ENCODE results near the gene KCNH2.

Gene KCNH2

GRCh38 chr7:151009327-151010036 lies 31.4 kb upstream of the KCNH2 start:
- H3K4me3 ChIP-seq (ENCODE audit: low read length), result no peak overlapping the region
- H3K9ac ChIP-seq (ENCODE audit: low read length), result no peak overlapping the region
- H3K36me3 ChIP-seq (ENCODE audit: control insufficient read depth, insufficient read depth, low read length), result no peaks in the 10 kb centered on the region
- H3K27ac ChIP-seq (ENCODE audit: low read depth, low read length), result no peak overlapping the region
- peaks cover 7% of the 10 kb centered on the region for H3K27me3 ChIP-seq (ENCODE audit: control insufficient read depth, insufficient read depth, low read length)
- no peaks in the 10 kb centered on the region for H3K4me1 ChIP-seq (ENCODE audit: control insufficient read depth, insufficient read depth, low read length)

GRCh38 chr7:151008511-151009323 lies 30.6 kb upstream of the KCNH2 start:
- no peaks in the 10 kb centered on the region for H3K36me3 ChIP-seq (ENCODE audit: control insufficient read depth, insufficient read depth, low read length)
- no peaks in the 10 kb centered on the region for H3K4me1 ChIP-seq (ENCODE audit: control insufficient read depth, insufficient read depth, low read length)
- no peak overlapping the region for H3K9ac ChIP-seq (ENCODE audit: low read length)
- peaks cover 2% of the 10 kb centered on the region for H3K27me3 ChIP-seq (ENCODE audit: control insufficient read depth, insufficient read depth, low read length)
- no peak overlapping the region for H3K27ac ChIP-seq (ENCODE audit: low read depth, low read length)
- H3K4me3 ChIP-seq (ENCODE audit: low read length), result peak overlapping the region; percentile 29

- Histone ChIP-seq H3K27me3 (ENCODE audit: control insufficient read depth, insufficient read depth, low read length) (peaks cover 2% of the 10 kb centered on the region), H3K27ac (ENCODE audit: low read depth, low read length) (no peak overlapping the region), H3K4me3 (ENCODE audit: low read length) (no peak overlapping the region), H3K9ac (ENCODE audit: low read length) (no peak overlapping the region), H3K4me1 (ENCODE audit: control insufficient read depth, insufficient read depth, low read length) (no peaks in the 10 kb centered on the region), H3K36me3 (ENCODE audit: control insufficient read depth, insufficient read depth, low read length) (no peaks in the 10 kb centered on the region)
Measured at GRCh38 chr7:151008143-151008510, 30.0 kb upstream of the KCNH2 start.

GRCh38 chr7:151007469-151007898 lies 29.4 kb upstream of the KCNH2 start:
- Histone ChIP-seq H3K27me3 (ENCODE audit: control insufficient read depth, insufficient read depth, low read length) (peaks cover 2% of the 10 kb centered on the region), H3K9ac (ENCODE audit: low read length) (no peak overlapping the region), H3K4me1 (ENCODE audit: control insufficient read depth, insufficient read depth, low read length) (no peaks in the 10 kb centered on the region), H3K4me3 (ENCODE audit: low read length) (no peak overlapping the region), H3K27ac (ENCODE audit: low read depth, low read length) (no peak overlapping the region), H3K36me3 (ENCODE audit: control insufficient read depth, insufficient read depth, low read length) (no peaks in the 10 kb centered on the region)

GRCh38 chr7:151006590-151007300 lies 28.6 kb upstream of the KCNH2 start:
- H3K4me1 ChIP-seq (ENCODE audit: control insufficient read depth, insufficient read depth, low read length), result no peaks in the 10 kb centered on the region
- peaks cover 2% of the 10 kb centered on the region for H3K27me3 ChIP-seq (ENCODE audit: control insufficient read depth, insufficient read depth, low read length)
- H3K27ac ChIP-seq (ENCODE audit: low read depth, low read length), result no peak overlapping the region
- H3K9ac ChIP-seq (ENCODE audit: low read length), result no peak overlapping the region
- no peak overlapping the region for H3K4me3 ChIP-seq (ENCODE audit: low read length)
- no peaks in the 10 kb centered on the region for H3K36me3 ChIP-seq (ENCODE audit: control insufficient read depth, insufficient read depth, low read length)

- H3K4me1 ChIP-seq (ENCODE audit: control insufficient read depth, insufficient read depth, low read length), result no peaks in the 10 kb centered on the region
- H3K27me3 ChIP-seq (ENCODE audit: control insufficient read depth, insufficient read depth, low read length), result peaks cover 2% of the 10 kb centered on the region
- no peak overlapping the region for H3K4me3 ChIP-seq (ENCODE audit: low read length)
- H3K9ac ChIP-seq (ENCODE audit: low read length), result no peak overlapping the region
- H3K27ac ChIP-seq (ENCODE audit: low read depth, low read length), result no peak overlapping the region
- H3K36me3 ChIP-seq (ENCODE audit: control insufficient read depth, insufficient read depth, low read length), result no peaks in the 10 kb centered on the region
Measured at GRCh38 chr7:151005566-151005965, 27.4 kb upstream of the KCNH2 start.

- H3K9ac ChIP-seq (ENCODE audit: low read length), result no peak overlapping the region
- H3K4me3 ChIP-seq (ENCODE audit: low read length), result no peak overlapping the region
- no peaks in the 10 kb centered on the region for H3K4me1 ChIP-seq (ENCODE audit: control insufficient read depth, insufficient read depth, low read length)
- no peak overlapping the region for H3K27ac ChIP-seq (ENCODE audit: low read depth, low read length)
- H3K27me3 ChIP-seq (ENCODE audit: control insufficient read depth, insufficient read depth, low read length), result peaks cover 2% of the 10 kb centered on the region
- no peaks in the 10 kb centered on the region for H3K36me3 ChIP-seq (ENCODE audit: control insufficient read depth, insufficient read depth, low read length)
Measured at GRCh38 chr7:151003572-151003971, 25.5 kb upstream of the KCNH2 start.

- no peaks in the 10 kb centered on the region for H3K4me1 ChIP-seq (ENCODE audit: control insufficient read depth, insufficient read depth, low read length)
- no peak overlapping the region for H3K4me3 ChIP-seq (ENCODE audit: low read length)
- no peak overlapping the region for H3K27ac ChIP-seq (ENCODE audit: low read depth, low read length)
- H3K9ac ChIP-seq (ENCODE audit: low read length), result no peak overlapping the region
- H3K27me3 ChIP-seq (ENCODE audit: control insufficient read depth, insufficient read depth, low read length), result no peaks in the 10 kb centered on the region
- no peaks in the 10 kb centered on the region for H3K36me3 ChIP-seq (ENCODE audit: control insufficient read depth, insufficient read depth, low read length)
Measured at GRCh38 chr7:151001546-151001945, 23.4 kb upstream of the KCNH2 start.

GRCh38 chr7:151000897-151001495 lies 22.9 kb upstream of the KCNH2 start:
- no peaks in the 10 kb centered on the region for H3K27me3 ChIP-seq (ENCODE audit: control insufficient read depth, insufficient read depth, low read length)
- no peak overlapping the region for H3K27ac ChIP-seq (ENCODE audit: low read depth, low read length)
- H3K36me3 ChIP-seq (ENCODE audit: control insufficient read depth, insufficient read depth, low read length), result no peaks in the 10 kb centered on the region
- H3K4me3 ChIP-seq (ENCODE audit: low read length), result no peak overlapping the region
- H3K9ac ChIP-seq (ENCODE audit: low read length), result no peak overlapping the region
- no peaks in the 10 kb centered on the region for H3K4me1 ChIP-seq (ENCODE audit: control insufficient read depth, insufficient read depth, low read length)

GRCh38 chr7:150999497-151000230 lies 21.5 kb upstream of the KCNH2 start:
- H3K4me1 ChIP-seq (ENCODE audit: control insufficient read depth, insufficient read depth, low read length), result no peaks in the 10 kb centered on the region
- no peak overlapping the region for H3K9ac ChIP-seq (ENCODE audit: low read length)
- H3K27ac ChIP-seq (ENCODE audit: low read depth, low read length), result no peak overlapping the region
- no peaks in the 10 kb centered on the region for H3K36me3 ChIP-seq (ENCODE audit: control insufficient read depth, insufficient read depth, low read length)
- no peak overlapping the region for H3K4me3 ChIP-seq (ENCODE audit: low read length)
- H3K27me3 ChIP-seq (ENCODE audit: control insufficient read depth, insufficient read depth, low read length), result no peaks in the 10 kb centered on the region

GRCh38 chr7:150999001-150999400 lies 20.9 kb upstream of the KCNH2 start:
- no peaks in the 10 kb centered on the region for H3K4me1 ChIP-seq (ENCODE audit: control insufficient read depth, insufficient read depth, low read length)
- H3K9ac ChIP-seq (ENCODE audit: low read length), result no peak overlapping the region
- no peak overlapping the region for H3K4me3 ChIP-seq (ENCODE audit: low read length)
- no peak overlapping the region for H3K27ac ChIP-seq (ENCODE audit: low read depth, low read length)
- H3K36me3 ChIP-seq (ENCODE audit: control insufficient read depth, insufficient read depth, low read length), result no peaks in the 10 kb centered on the region
- H3K27me3 ChIP-seq (ENCODE audit: control insufficient read depth, insufficient read depth, low read length), result no peaks in the 10 kb centered on the region

GRCh38 chr7:150998341-150998740 lies 20.2 kb upstream of the KCNH2 start:
- no peaks in the 10 kb centered on the region for H3K27me3 ChIP-seq (ENCODE audit: control insufficient read depth, insufficient read depth, low read length)
- H3K4me3 ChIP-seq (ENCODE audit: low read length), result no peak overlapping the region
- no peaks in the 10 kb centered on the region for H3K36me3 ChIP-seq (ENCODE audit: control insufficient read depth, insufficient read depth, low read length)
- no peak overlapping the region for H3K9ac ChIP-seq (ENCODE audit: low read length)
- H3K27ac ChIP-seq (ENCODE audit: low read depth, low read length), result no peak overlapping the region
- H3K4me1 ChIP-seq (ENCODE audit: control insufficient read depth, insufficient read depth, low read length), result no peaks in the 10 kb centered on the region
